T-helper 17 cell (primary cell): Measurements from ENCODE around the gene PLEKHA7. TPM values are rescaled to one million over a fixed set of nuclear protein-coding genes. Genes with fewer than 3 reads are reported as not detected.

Source experiments
- ATAC-seq: fragments of 150-1000 bp; cut with Tn5 transposase; 2 replicates; pipeline ENCODE4 v1.10.0; 2021; ENCODE audit warnings: mild to moderate bottlenecking, moderate library complexity
- DNase-seq, 3 donors: peaks; one replicate each; pipeline versions ENCODE4 v3.0.0 to v3.0.0-alpha.2; 2020 to 2021
- H3K9me3 ChIP-seq: one replicate; pipeline ENCODE4 v1.7.0; 2013; ENCODE audit warnings: low read length, mild to moderate bottlenecking; ENCODE audit not compliant: control insufficient read depth, poor library complexity, severe bottlenecking
- H3K27ac Mint-ChIP-seq: one replicate; pipeline ENCODE4 v1.8.0; 2022; ENCODE audit warnings: mild to moderate bottlenecking, moderate library complexity, mixed read lengths
- H3K27me3 Mint-ChIP-seq: one replicate; pipeline ENCODE4 v1.8.0; 2022; ENCODE audit warnings: mixed read lengths
- H3K36me3 Mint-ChIP-seq: one replicate; pipeline ENCODE4 v1.8.0; 2022; ENCODE audit warnings: low read depth, mixed read lengths
- H3K4me1 Mint-ChIP-seq: one replicate; pipeline ENCODE4 v1.8.0; 2022; ENCODE audit warnings: mild to moderate bottlenecking, mixed read lengths
- H3K4me3 Mint-ChIP-seq: one replicate; pipeline ENCODE4 v1.8.0; 2022; ENCODE audit warnings: mild to moderate bottlenecking, moderate library complexity, mixed read lengths
- total RNA-seq, 4 donors: library from RNA in 2 of 4; stranded (reverse) in 2 of 4; gene quantifications; one replicate each; pipeline ENCODE4 v1.2.3 and lab custom pipeline; 2022 to 2026

PLEKHA7 gene
- total RNA-seq, 2 donors from 2014 or later, result 5.3 to 10.9 TPM

DNA sequence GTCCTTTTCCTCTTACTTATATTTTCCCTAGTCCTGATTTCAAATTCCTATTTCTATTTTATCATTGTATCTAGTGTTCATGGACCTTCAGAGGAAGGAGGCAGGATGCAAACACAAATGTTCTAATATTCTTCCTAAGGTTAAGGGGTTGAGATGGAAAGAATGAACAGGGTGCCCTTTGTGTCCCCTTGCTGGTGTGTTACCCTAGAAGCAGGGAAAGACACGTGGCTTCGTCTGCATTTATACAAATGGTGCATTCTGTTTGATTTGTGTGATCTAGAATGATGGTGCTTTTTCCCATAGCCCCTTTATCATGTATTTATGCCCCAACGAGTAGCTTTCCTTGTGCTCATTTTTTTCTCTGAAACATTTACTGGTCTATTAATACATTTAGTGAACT lies 76.2 kb downstream of the PLEKHA7 start:
- no peak overlapping the region for H3K27ac Mint-ChIP-seq
- peaks cover 2% of the 10 kb centered on the region for H3K4me1 Mint-ChIP-seq
- ATAC-seq, result no peak
- H3K9me3 ChIP-seq, result no peaks in the 10 kb centered on the region
- peaks cover 6% of the 10 kb centered on the region for H3K27me3 Mint-ChIP-seq
- no peak for DNase-seq
- H3K36me3 Mint-ChIP-seq, result no peaks in the 10 kb centered on the region
- H3K4me3 Mint-ChIP-seq, result no peak overlapping the region

- no peaks in the 10 kb centered on the region for H3K9me3 ChIP-seq
- DNase-seq, result no peak
- ATAC-seq, result no peak
- Mint-ChIP-seq H3K36me3 (no peaks in the 10 kb centered on the region), H3K27me3 (peaks cover 15% of the 10 kb centered on the region), H3K4me1 (peaks cover 3% of the 10 kb centered on the region), H3K4me3 (no peak overlapping the region), H3K27ac (no peak overlapping the region)
These were observed 77.6 kb downstream of the PLEKHA7 start for GRCh38 chr11:16936643-16937042.

DNA sequence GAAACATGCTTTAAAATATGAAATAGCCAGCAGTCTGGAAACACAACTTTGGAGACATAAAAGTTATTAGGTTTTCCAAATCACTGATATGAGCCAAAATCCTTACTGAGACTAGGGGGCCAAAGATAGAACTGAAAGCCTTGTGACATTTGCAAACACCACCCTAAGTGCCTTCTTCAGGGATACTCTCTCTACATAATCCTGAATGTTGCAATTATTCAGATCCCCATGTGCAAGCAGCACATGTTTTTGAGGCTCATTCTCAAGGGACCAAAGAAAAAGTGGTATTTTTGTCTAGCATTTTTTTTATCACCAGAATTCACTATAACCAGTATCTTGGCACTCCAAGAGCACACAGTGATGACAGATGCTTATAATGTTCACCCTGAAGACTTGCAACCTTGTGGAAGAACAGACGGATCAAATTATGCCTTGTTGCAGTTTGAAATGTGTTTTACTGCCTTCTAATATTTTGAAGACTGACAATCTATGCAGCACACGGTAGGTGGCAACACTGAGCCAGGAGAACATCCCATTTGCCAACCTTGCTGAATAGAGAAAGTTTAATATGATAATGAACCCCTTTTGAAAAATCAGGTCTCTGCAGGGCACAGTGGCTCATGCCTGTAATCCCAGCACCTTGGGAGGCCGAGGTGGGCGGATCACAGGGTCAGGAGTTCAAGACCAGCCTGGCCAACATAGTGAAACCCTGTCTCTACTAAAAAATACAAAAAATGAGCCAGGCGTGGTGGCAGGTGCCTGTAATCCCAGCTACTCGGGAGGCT lies 78.5 kb downstream of the PLEKHA7 start:
- Mint-ChIP-seq H3K27me3 (peaks cover 15% of the 10 kb centered on the region), H3K4me1 (peaks cover 3% of the 10 kb centered on the region), H3K36me3 (no peaks in the 10 kb centered on the region), H3K27ac (no peak overlapping the region), H3K4me3 (no peak overlapping the region)
- no peaks in the 10 kb centered on the region for H3K9me3 ChIP-seq
- ATAC-seq (peak; percentile 42), DNase-seq (no peak)

DNA sequence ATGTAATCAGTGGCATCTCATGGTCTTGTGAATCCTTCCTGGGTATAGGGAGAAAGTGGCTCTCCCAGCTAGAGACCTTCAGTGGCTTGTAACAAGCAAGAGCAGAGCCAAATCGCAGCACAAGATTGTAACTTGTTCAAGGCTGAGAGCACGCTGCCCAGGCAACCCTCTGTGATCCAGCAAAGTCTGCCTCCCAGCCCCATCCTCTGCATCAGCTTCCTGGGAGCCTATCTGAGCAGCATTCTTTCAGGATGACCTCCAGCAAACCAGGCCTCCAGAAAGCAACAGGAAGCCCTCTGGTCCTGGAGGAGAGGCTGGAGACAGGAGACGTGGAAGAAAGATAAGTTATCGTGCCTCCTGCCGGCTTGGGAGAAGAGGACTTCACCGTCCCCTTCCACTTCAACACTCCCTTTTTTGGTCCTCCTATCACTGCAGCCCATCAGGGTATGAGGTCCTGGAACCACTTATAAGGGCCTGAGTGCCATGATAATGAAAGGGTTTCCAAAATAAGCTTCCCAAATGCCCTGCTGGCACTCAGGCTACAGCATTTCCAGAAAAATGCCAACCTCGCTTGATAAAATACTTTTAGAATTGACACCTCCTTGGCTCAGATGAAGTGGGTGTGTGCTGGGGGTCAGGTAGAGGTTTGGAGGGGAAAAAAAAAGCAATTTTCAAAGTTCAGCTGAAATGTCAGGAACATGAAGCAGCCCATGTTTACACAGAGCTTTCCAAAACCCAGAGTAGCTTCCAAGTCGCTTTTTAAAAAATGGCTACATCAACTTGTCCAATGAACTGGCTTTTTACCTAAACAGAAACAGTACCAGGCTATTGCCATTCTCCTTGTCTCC lies 80.2 kb downstream of the PLEKHA7 start:
- Mint-ChIP-seq H3K4me3 (no peak overlapping the region), H3K36me3 (no peaks in the 10 kb centered on the region), H3K27me3 (peaks cover 15% of the 10 kb centered on the region), H3K4me1 (peaks cover 3% of the 10 kb centered on the region), H3K27ac (no peak overlapping the region)
- ATAC-seq (no peak), DNase-seq (no peak)
- H3K9me3 ChIP-seq, result no peaks in the 10 kb centered on the region

GRCh38 chr11:16933291-16933690 lies 80.9 kb downstream of the PLEKHA7 start:
- Mint-ChIP-seq H3K27me3 (peaks cover 15% of the 10 kb centered on the region), H3K4me1 (peaks cover 3% of the 10 kb centered on the region), H3K36me3 (no peaks in the 10 kb centered on the region), H3K4me3 (no peak overlapping the region), H3K27ac (no peak overlapping the region)
- H3K9me3 ChIP-seq, result no peaks in the 10 kb centered on the region
- ATAC-seq (no peak), DNase-seq (no peak)

- peaks cover 5% of the 10 kb centered on the region for H3K36me3 Mint-ChIP-seq
- H3K4me1 Mint-ChIP-seq, result peaks cover 15% of the 10 kb centered on the region
- H3K27ac Mint-ChIP-seq, result no peak overlapping the region
- no peak overlapping the region for H3K4me3 Mint-ChIP-seq
- DNase-seq (no peak), ATAC-seq (no peak)
- H3K27me3 Mint-ChIP-seq, result peaks cover 53% of the 10 kb centered on the region
- H3K9me3 ChIP-seq, result no peaks in the 10 kb centered on the region
These were observed 86.2 kb downstream of the PLEKHA7 start for GRCh38 chr11:16928044-16928443.

GRCh38 chr11:16926883-16927626 lies 87.2 kb downstream of the PLEKHA7 start:
- ATAC-seq (no peak), DNase-seq (no peak)
- H3K9me3 ChIP-seq, result no peaks in the 10 kb centered on the region
- Mint-ChIP-seq H3K4me1 (peaks cover 17% of the 10 kb centered on the region), H3K27ac (no peak overlapping the region), H3K27me3 (peaks cover 52% of the 10 kb centered on the region), H3K4me3 (no peak overlapping the region), H3K36me3 (peaks cover 5% of the 10 kb centered on the region)

DNA sequence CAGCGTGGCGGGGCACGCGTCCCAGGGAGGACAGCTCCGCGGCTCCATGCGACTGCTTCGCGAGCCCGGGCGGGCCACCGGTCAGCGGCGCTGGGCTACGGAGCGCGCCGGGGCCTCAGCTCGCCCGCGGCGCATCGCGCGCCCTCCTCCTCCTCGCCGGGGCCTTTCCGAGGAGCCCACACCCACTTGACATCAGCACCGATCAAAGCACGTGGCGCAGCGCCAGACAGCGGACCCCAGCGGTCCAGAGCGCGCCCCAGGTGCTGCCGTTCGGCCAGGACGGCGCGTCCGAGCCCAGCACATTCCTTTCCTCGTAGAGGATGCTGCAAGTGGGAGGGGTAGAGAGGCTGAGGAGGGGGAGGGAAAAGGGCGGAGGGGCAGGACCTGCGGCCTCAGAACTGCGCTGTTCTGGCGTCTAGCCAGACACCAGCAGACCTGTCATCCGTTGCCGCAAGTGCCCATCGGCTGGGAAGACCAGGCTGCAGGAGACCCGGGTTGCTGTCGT lies 88.6 kb downstream of the PLEKHA7 start:
- no peak for DNase-seq
- Mint-ChIP-seq H3K27ac (no peak overlapping the region), H3K36me3 (peaks cover 5% of the 10 kb centered on the region), H3K4me3 (peak overlapping the region; percentile 86), H3K4me1 (peaks cover 17% of the 10 kb centered on the region), H3K27me3 (peaks cover 52% of the 10 kb centered on the region)
- ATAC-seq, result peak; percentile 53
- no peaks in the 10 kb centered on the region for H3K9me3 ChIP-seq

- no peak for DNase-seq
- Mint-ChIP-seq H3K4me3 (peak overlapping the region; percentile 71), H3K27me3 (peaks cover 52% of the 10 kb centered on the region), H3K36me3 (peaks cover 5% of the 10 kb centered on the region), H3K27ac (no peak overlapping the region), H3K4me1 (peaks cover 17% of the 10 kb centered on the region)
- H3K9me3 ChIP-seq, result no peaks in the 10 kb centered on the region
- ATAC-seq, result no peak
These were observed 89.2 kb downstream of the PLEKHA7 start for GRCh38 chr11:16924826-16925560.

GRCh38 chr11:16924462-16924825 lies 89.8 kb downstream of the PLEKHA7 start:
- peaks cover 52% of the 10 kb centered on the region for H3K27me3 Mint-ChIP-seq
- DNase-seq, result no peak

DNA sequence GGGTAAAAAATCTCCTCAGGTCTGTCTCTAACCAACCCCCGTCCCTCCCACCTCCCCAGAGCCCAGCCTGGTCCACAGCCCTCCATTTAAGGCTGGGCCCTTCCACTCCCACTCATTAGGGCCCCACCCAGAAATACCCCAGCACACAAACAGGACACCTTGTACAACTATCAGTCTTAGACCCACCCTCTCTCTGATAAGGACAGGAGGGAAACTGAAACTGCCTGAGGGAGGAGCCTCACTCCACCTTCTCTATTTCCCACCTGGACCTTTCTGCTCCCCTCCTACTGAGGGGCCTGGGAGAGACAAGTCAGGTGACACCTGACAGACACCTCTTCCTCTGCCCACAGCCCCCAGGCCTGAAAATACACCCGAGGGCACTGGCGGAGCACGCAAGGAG lies 90.2 kb downstream of the PLEKHA7 start:
- ATAC-seq, result no peak

More at GRCh38 chr11:16924462-16924825, 89.8 kb downstream of the PLEKHA7 start:
- Mint-ChIP-seq H3K4me3 (peak overlapping the region; percentile 71), H3K36me3 (peaks cover 5% of the 10 kb centered on the region), H3K27ac (no peak overlapping the region), H3K4me1 (peaks cover 17% of the 10 kb centered on the region)
- no peak for ATAC-seq
- H3K9me3 ChIP-seq, result no peaks in the 10 kb centered on the region

DNA sequence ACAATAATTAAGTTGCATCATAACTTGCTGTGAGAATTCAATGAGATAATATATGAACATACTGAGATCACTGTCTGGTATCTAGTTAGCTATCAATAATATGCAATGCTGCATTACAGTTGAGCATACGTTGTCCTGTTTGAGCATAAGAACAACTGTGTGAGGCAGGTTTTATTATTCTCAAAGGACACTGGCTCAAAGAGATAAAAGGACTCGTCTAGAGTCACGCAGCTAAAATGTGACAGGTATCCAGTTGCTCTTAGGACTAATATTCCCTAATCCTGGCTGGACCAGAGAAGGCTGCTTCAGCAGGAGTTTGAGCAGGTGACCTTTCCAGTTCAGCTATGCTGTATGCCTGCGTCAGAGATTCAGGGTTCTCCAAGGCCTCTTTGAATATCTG lies 92.5 kb downstream of the PLEKHA7 start:
- H3K27me3 Mint-ChIP-seq, result peaks cover 42% of the 10 kb centered on the region
- peaks cover 5% of the 10 kb centered on the region for H3K36me3 Mint-ChIP-seq
- H3K27ac Mint-ChIP-seq, result no peak overlapping the region
- ATAC-seq, result no peak
- H3K4me1 Mint-ChIP-seq, result peaks cover 17% of the 10 kb centered on the region
- no peak for DNase-seq
- no peaks in the 10 kb centered on the region for H3K9me3 ChIP-seq
- H3K4me3 Mint-ChIP-seq, result no peak overlapping the region

More for the DNA sequence above, 90.2 kb downstream of the PLEKHA7 start:
- no peak for DNase-seq
- H3K27me3 Mint-ChIP-seq, result peaks cover 52% of the 10 kb centered on the region
- H3K27ac Mint-ChIP-seq, result no peak overlapping the region
- H3K9me3 ChIP-seq, result no peaks in the 10 kb centered on the region
- H3K4me1 Mint-ChIP-seq, result peaks cover 17% of the 10 kb centered on the region
- peak overlapping the region; percentile 71 for H3K4me3 Mint-ChIP-seq
- peaks cover 5% of the 10 kb centered on the region for H3K36me3 Mint-ChIP-seq
